Activated naive CD8-positive, alpha-beta T cell (primary cell): ENCODE data around the gene ZNF282.
"Not testable (repeated sequence)": the region's sequence is repeated elsewhere in the genome, so short reads cannot be mapped to it uniquely, and the experiment has no call there.

ENCODE experiments used
- H3K27ac Mint-ChIP-seq: one replicate; pipeline ENCODE4 v1.8.0; 2021; ENCODE audit warnings: mixed read lengths
- H3K27me3 Mint-ChIP-seq: one replicate; pipeline ENCODE4 v1.8.0; 2021; ENCODE audit warnings: mixed read lengths
- H3K36me3 Mint-ChIP-seq: one replicate; pipeline ENCODE4 v1.8.0; 2021; ENCODE audit warnings: mixed read lengths
- H3K4me1 Mint-ChIP-seq: one replicate; pipeline ENCODE4 v1.8.0; 2021; ENCODE audit warnings: low read depth, mixed read lengths
- H3K4me3 Mint-ChIP-seq: one replicate; pipeline ENCODE4 v1.8.0; 2021; ENCODE audit warnings: mild to moderate bottlenecking, mixed read lengths
- H3K9me3 Mint-ChIP-seq: one replicate; pipeline ENCODE4 v1.8.0; 2021; ENCODE audit warnings: low read depth, mixed read lengths

Gene ZNF282

GRCh38 chr7:149226366-149226765 is 31.0 kb downstream of the ZNF282 start:
- H3K27ac Mint-ChIP-seq, result not testable (repeated sequence)

GRCh38 chr7:149226840-149227494 is 31.6 kb downstream of the ZNF282 start:
- Mint-ChIP-seq H3K27me3 (no peaks in the 10 kb centered on the region), H3K27ac (no peak overlapping the region), H3K36me3 (peaks cover 2% of the 10 kb centered on the region), H3K4me1 (no peaks in the 10 kb centered on the region), H3K4me3 (no peak overlapping the region), H3K9me3 (no peaks in the 10 kb centered on the region)

More at GRCh38 chr7:149226366-149226765, 31.0 kb downstream of the ZNF282 start:
- H3K9me3 Mint-ChIP-seq, H3K27me3 Mint-ChIP-seq, H3K4me1 Mint-ChIP-seq, H3K4me3 Mint-ChIP-seq, H3K36me3 Mint-ChIP-seq: not testable (repeated sequence)

- no peak overlapping the region for H3K27ac Mint-ChIP-seq
- no peaks in the 10 kb centered on the region for H3K9me3 Mint-ChIP-seq
- peaks cover 6% of the 10 kb centered on the region for H3K27me3 Mint-ChIP-seq
- H3K4me3 Mint-ChIP-seq, result no peak overlapping the region
- peaks cover 2% of the 10 kb centered on the region for H3K36me3 Mint-ChIP-seq
- no peaks in the 10 kb centered on the region for H3K4me1 Mint-ChIP-seq
Measured at GRCh38 chr7:149228831-149229471, 33.6 kb downstream of the ZNF282 start.

GRCh38 chr7:149229526-149229925 is 34.2 kb downstream of the ZNF282 start:
- Mint-ChIP-seq H3K27me3 (peaks cover 8% of the 10 kb centered on the region), H3K4me1 (no peaks in the 10 kb centered on the region), H3K27ac (no peak overlapping the region), H3K9me3 (no peaks in the 10 kb centered on the region), H3K36me3 (peaks cover 2% of the 10 kb centered on the region), H3K4me3 (no peak overlapping the region)

GRCh38 chr7:149232362-149232761 is 37.0 kb downstream of the ZNF282 start:
- Mint-ChIP-seq H3K36me3 (no peaks in the 10 kb centered on the region), H3K27ac (no peak overlapping the region), H3K4me1 (no peaks in the 10 kb centered on the region), H3K4me3 (no peak overlapping the region), H3K9me3 (no peaks in the 10 kb centered on the region), H3K27me3 (peaks cover 8% of the 10 kb centered on the region)

GRCh38 chr7:149233655-149234204 is 38.4 kb downstream of the ZNF282 start:
- not testable (repeated sequence) for H3K27me3 Mint-ChIP-seq, H3K9me3 Mint-ChIP-seq, H3K36me3 Mint-ChIP-seq, H3K4me1 Mint-ChIP-seq, H3K27ac Mint-ChIP-seq, H3K4me3 Mint-ChIP-seq

- H3K36me3 Mint-ChIP-seq, result no peaks in the 10 kb centered on the region
- no peaks in the 10 kb centered on the region for H3K9me3 Mint-ChIP-seq
- no peak overlapping the region for H3K27ac Mint-ChIP-seq
- no peak overlapping the region for H3K4me3 Mint-ChIP-seq
- peaks cover 8% of the 10 kb centered on the region for H3K27me3 Mint-ChIP-seq
- peaks cover 24% of the 10 kb centered on the region for H3K4me1 Mint-ChIP-seq
Measured at GRCh38 chr7:149237502-149237901, 42.2 kb downstream of the ZNF282 start.

- H3K4me3 Mint-ChIP-seq, result peak overlapping the region; percentile 55
- H3K4me1 Mint-ChIP-seq, result peaks cover 29% of the 10 kb centered on the region
- no peaks in the 10 kb centered on the region for H3K36me3 Mint-ChIP-seq
- H3K9me3 Mint-ChIP-seq, result no peaks in the 10 kb centered on the region
- peak overlapping the region; percentile 58 for H3K27ac Mint-ChIP-seq
- H3K27me3 Mint-ChIP-seq, result peaks cover 6% of the 10 kb centered on the region
Measured at GRCh38 chr7:149238051-149238450, 42.7 kb downstream of the ZNF282 start.

- H3K9me3 Mint-ChIP-seq, result no peaks in the 10 kb centered on the region
- H3K36me3 Mint-ChIP-seq, result peaks cover 1% of the 10 kb centered on the region
- peak within 1 kb of the TSS; percentile 94 for H3K4me3 Mint-ChIP-seq
- no peaks in the 10 kb centered on the region for H3K27me3 Mint-ChIP-seq
- H3K4me1 Mint-ChIP-seq, result peaks cover 35% of the 10 kb centered on the region
- H3K27ac Mint-ChIP-seq, result peak within 1 kb of the TSS; percentile 92
Measured at GRCh38 chr7:149239345-149240143, 44.2 kb downstream of the ZNF282 start, which contains the start of gene ZNF212. TSS of gene ZNF212 (plus strand) at chr7:149239651. CDS start at chr7:149239779, 128 bp downstream.

- no peaks in the 10 kb centered on the region for H3K27me3 Mint-ChIP-seq
- H3K36me3 Mint-ChIP-seq, result peaks cover 3% of the 10 kb centered on the region
- H3K9me3 Mint-ChIP-seq, result no peaks in the 10 kb centered on the region
- H3K27ac Mint-ChIP-seq, result peak overlapping the region; percentile 75
- H3K4me3 Mint-ChIP-seq, result peak overlapping the region; percentile 94
- peaks cover 44% of the 10 kb centered on the region for H3K4me1 Mint-ChIP-seq
Measured at GRCh38 chr7:149240637-149241036, 45.3 kb downstream of the ZNF282 start.

- peaks cover 6% of the 10 kb centered on the region for H3K36me3 Mint-ChIP-seq
- peak overlapping the region; percentile 67 for H3K4me3 Mint-ChIP-seq
- peaks cover 49% of the 10 kb centered on the region for H3K4me1 Mint-ChIP-seq
- H3K27ac Mint-ChIP-seq, result peak overlapping the region; percentile 28
- no peaks in the 10 kb centered on the region for H3K27me3 Mint-ChIP-seq
- no peaks in the 10 kb centered on the region for H3K9me3 Mint-ChIP-seq
Measured at GRCh38 chr7:149241696-149242095, 46.4 kb downstream of the ZNF282 start.

- peak overlapping the region; percentile 93 for H3K27ac Mint-ChIP-seq
- no peaks in the 10 kb centered on the region for H3K27me3 Mint-ChIP-seq
- H3K9me3 Mint-ChIP-seq, result no peaks in the 10 kb centered on the region
- peak overlapping the region; percentile 39 for H3K4me3 Mint-ChIP-seq
- peaks cover 6% of the 10 kb centered on the region for H3K36me3 Mint-ChIP-seq
- peaks cover 62% of the 10 kb centered on the region for H3K4me1 Mint-ChIP-seq
Measured at GRCh38 chr7:149245244-149245643, 49.9 kb downstream of the ZNF282 start.

- Mint-ChIP-seq H3K4me3 (peak overlapping the region; percentile 39), H3K27ac (peak overlapping the region; percentile 93), H3K4me1 (peaks cover 57% of the 10 kb centered on the region)
Measured at GRCh38 chr7:149245744-149246143, 50.4 kb downstream of the ZNF282 start.

GRCh38 chr7:149248777-149249176 is 53.4 kb downstream of the ZNF282 start:
- H3K4me3 Mint-ChIP-seq, result peak overlapping the region; percentile 64
- peaks cover 40% of the 10 kb centered on the region for H3K4me1 Mint-ChIP-seq
- H3K27ac Mint-ChIP-seq, result peak overlapping the region; percentile 97
- peaks cover 6% of the 10 kb centered on the region for H3K36me3 Mint-ChIP-seq
- H3K27me3 Mint-ChIP-seq, result no peaks in the 10 kb centered on the region
- no peaks in the 10 kb centered on the region for H3K9me3 Mint-ChIP-seq

More at GRCh38 chr7:149245744-149246143, 50.4 kb downstream of the ZNF282 start:
- peaks cover 6% of the 10 kb centered on the region for H3K36me3 Mint-ChIP-seq
- no peaks in the 10 kb centered on the region for H3K9me3 Mint-ChIP-seq
- no peaks in the 10 kb centered on the region for H3K27me3 Mint-ChIP-seq

- peak overlapping the region; percentile 68 for H3K27ac Mint-ChIP-seq
- H3K9me3 Mint-ChIP-seq, H3K27me3 Mint-ChIP-seq, H3K36me3 Mint-ChIP-seq, H3K4me3 Mint-ChIP-seq: not testable (repeated sequence)
- H3K4me1 Mint-ChIP-seq, result peaks cover 34% of the 10 kb centered on the region
Measured at GRCh38 chr7:149250151-149250550, 54.8 kb downstream of the ZNF282 start.
